Keratinocyte (primary cell): ENCODE measurements around the gene ATP5F1D. TPM values are rescaled to one million over a fixed set of nuclear protein-coding genes. Genes with fewer than 3 reads are reported as not detected.

Experiments used
- DNase-seq: peaks from one replicate; pipeline ENCODE4 v3.0.0-alpha.2; 2011; ENCODE audit warnings: low read depth, missing footprints, low spot score
- FAIRE-seq: peaks from 2 replicates; lab custom pipeline; 2011; peaks lifted over from hg19 to GRCh38; lab: Jason Lieb, UNC
- H2AFZ ChIP-seq: 2 replicates; pipeline ENCODE4 v1.6.0; 2012; ENCODE audit warnings: low read length, control low read depth, inconsistent platforms; ENCODE audit not compliant: control insufficient read depth
- H3K27ac ChIP-seq: 2 replicates; pipeline ENCODE4 v1.5.1; 2011; ENCODE audit warnings: low read length; ENCODE audit not compliant: control insufficient read depth, insufficient read depth
- H3K27me3 ChIP-seq: 3 replicates; pipeline ENCODE4 v1.6.0; 2011; ENCODE audit warnings: low read length; ENCODE audit not compliant: control insufficient read depth, insufficient read depth; ENCODE audit errors: extremely low read depth
- H3K36me3 ChIP-seq, 2 experiments: 2 replicates in 1 of 2; 3 replicates in 1 of 2; pipeline ENCODE4 v1.5.1; 2011; ENCODE audit warnings: low read length in 2 of 2, mild to moderate bottlenecking in 1 of 2; ENCODE audit not compliant: control insufficient read depth in 2 of 2, insufficient read depth in 2 of 2; ENCODE audit errors: extremely low read depth in 1 of 2
- H3K4me1 ChIP-seq: 3 replicates; pipeline ENCODE4 v1.5.1; 2011; ENCODE audit warnings: low read length; ENCODE audit not compliant: control insufficient read depth, insufficient read depth; ENCODE audit errors: extremely low read depth
- H3K4me2 ChIP-seq: 3 replicates; pipeline ENCODE4 v1.6.0; 2011; ENCODE audit warnings: low read depth, low read length; ENCODE audit not compliant: control insufficient read depth, insufficient read depth; ENCODE audit errors: extremely low read depth
- H3K4me3 ChIP-seq, 3 experiments: fragments of 200-600 bp in 1 of 3; sonication (generic) in 1 of 3; 2 replicates in 2 of 3; 3 replicates in 1 of 3; pipeline ENCODE4 v1.5.1; 2011 to 2016; ENCODE audit warnings: low read length in 3 of 3, mild to moderate bottlenecking in 3 of 3, control low read depth in 2 of 3, inconsistent platforms in 1 of 3, low read depth in 1 of 3, mixed read lengths in 1 of 3, mixed run types in 1 of 3, moderate library complexity in 1 of 3; ENCODE audit not compliant: control insufficient read depth in 2 of 3, insufficient read depth in 2 of 3; ENCODE audit errors: extremely low read depth in 1 of 3
- H3K79me2 ChIP-seq: 2 replicates; pipeline ENCODE4 v1.6.0; 2012; ENCODE audit warnings: low read length; ENCODE audit not compliant: control insufficient read depth, insufficient read depth
- H3K9ac ChIP-seq: 3 replicates; pipeline ENCODE4 v1.6.0; 2011; ENCODE audit warnings: low read length; ENCODE audit not compliant: control insufficient read depth, insufficient read depth; ENCODE audit errors: extremely low read depth
- H3K9me1 ChIP-seq: 3 replicates; pipeline ENCODE4 v1.6.0; 2011; ENCODE audit warnings: low read length; ENCODE audit not compliant: control insufficient read depth, insufficient read depth; ENCODE audit errors: extremely low read depth
- H3K9me3 ChIP-seq: 2 replicates; pipeline ENCODE4 v1.5.1; 2012; ENCODE audit warnings: low read depth, low read length; ENCODE audit not compliant: control insufficient read depth
- H4K20me1 ChIP-seq: 3 replicates; pipeline ENCODE4 v1.6.0; 2011; ENCODE audit warnings: low read length; ENCODE audit not compliant: control insufficient read depth, insufficient read depth; ENCODE audit errors: extremely low read depth
- EZH2 ChIP-seq: IDR thresholded peaks from one replicate; pipeline ENCODE4 v1.6.1; 2012; ENCODE audit warnings: inconsistent platforms, mild to moderate bottlenecking, low read length, moderate library complexity
- dilution Hi-C: fragments of 300-500 bp; cut with MboI; formaldehyde crosslinking; loops from one replicate; pipeline ENCODE4 v1.7.0; 2020; ENCODE audit warnings: low sequenced_read_pairs; ENCODE audit not compliant: extremely low pct_ligation_motif_present
- polyA plus RNA-seq, 5 experiments: library from polyadenylated mRNA; depleted of rRNA in 3 of 5; stranded (reverse) in 3 of 5; stranded (forward) in 1 of 5; unstranded in 1 of 5; fragments of >200 nt; gene quantifications; 1 replicate in 1 of 5; 2 replicates in 3 of 5; 3 replicates in 1 of 5; pipeline versions ENCODE4 v1.2.1 to v1.2.3, GENCODE V29; 2011 to 2012; ENCODE audit warnings: missing spikeins in 2 of 5, low read depth in 1 of 5, low replicate concordance in 1 of 5
- TF ChIP-seq, protein P1 (sequence below), 3 experiments: IDR thresholded peaks in 1 of 3; conservative IDR thresholded peaks in 1 of 3; optimal IDR thresholded peaks in 1 of 3; 2 replicates in 2 of 3; 3 replicates in 1 of 3; pipeline versions ENCODE3 to v1.5.1; 2011; ENCODE audit warnings: low read length in 3 of 3, mild to moderate bottlenecking in 3 of 3, moderate library complexity in 2 of 3, control low read depth in 1 of 3, inconsistent platforms in 1 of 3; ENCODE audit not compliant: insufficient read depth in 2 of 3; ENCODE audit errors: extremely low read depth in 1 of 3

ATP5F1D gene
- polyA plus RNA-seq, 1 donor (not counting 4 experiments of a cell fraction or from before 2014, with no cell fraction given): 51.3 TPM

DNA sequence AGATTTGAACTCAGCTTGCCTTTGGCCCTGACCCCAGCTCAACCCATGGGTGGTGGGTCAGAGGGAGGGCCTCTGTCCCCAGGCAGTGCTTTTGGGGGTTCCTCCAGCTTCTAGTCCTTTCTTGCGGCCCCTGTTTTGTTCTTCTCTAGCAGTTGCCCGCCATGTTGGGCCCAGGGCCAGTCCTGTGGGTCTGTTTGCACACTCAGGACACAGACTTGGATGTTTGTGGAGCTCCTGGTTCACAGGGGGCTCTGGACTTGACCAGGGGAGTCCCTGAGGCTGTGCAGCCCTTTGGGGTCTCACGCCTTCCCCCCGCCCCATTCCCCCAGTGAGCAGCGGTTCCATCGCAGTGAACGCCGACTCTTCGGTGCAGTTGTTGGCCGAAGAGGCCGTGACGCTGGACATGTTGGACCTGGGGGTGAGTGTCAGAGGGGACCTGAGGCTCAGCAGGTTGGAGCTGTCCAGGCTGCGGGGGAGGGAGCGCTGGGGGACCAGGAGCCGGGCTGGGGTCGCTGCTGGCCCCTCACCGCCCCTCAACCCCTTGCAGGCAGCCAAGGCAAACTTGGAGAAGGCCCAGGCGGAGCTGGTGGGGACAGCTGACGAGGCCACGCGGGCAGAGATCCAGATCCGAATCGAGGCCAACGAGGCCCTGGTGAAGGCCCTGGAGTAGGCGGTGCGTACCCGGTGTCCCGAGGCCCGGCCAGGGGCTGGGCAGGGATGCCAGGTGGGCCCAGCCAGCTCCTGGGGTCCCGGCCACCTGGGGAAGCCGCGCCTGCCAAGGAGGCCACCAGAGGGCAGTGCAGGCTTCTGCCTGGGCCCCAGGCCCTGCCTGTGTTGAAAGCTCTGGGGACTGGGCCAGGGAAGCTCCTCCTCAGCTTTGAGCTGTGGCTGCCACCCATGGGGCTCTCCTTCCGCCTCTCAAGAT, 2.5 kb downstream of the ATP5F1D start:
- Histone ChIP-seq H3K4me1 (peaks cover 32% of the 10 kb centered on the region), H4K20me1 (no peaks in the 10 kb centered on the region), H3K27me3 (no peaks in the 10 kb centered on the region), H3K9ac (peak overlapping the region; percentile 47), H3K79me2 (peaks cover 23% of the 10 kb centered on the region), H3K9me1 (no peaks in the 10 kb centered on the region), H3K9me3 (no peaks in the 10 kb centered on the region), H3K36me3 (peaks cover 0 to 1% of the 10 kb centered on the region in 2 experiments), H3K27ac (no peak overlapping the region), H3K4me3 (peak overlapping the region; percentile 7 to 54 (median 34)), H3K4me2 (peak overlapping the region; percentile 51), H2AFZ (no peak overlapping the region)
- dilution Hi-C loops: no loop called here
- TF ChIP-seq, protein P1, sequence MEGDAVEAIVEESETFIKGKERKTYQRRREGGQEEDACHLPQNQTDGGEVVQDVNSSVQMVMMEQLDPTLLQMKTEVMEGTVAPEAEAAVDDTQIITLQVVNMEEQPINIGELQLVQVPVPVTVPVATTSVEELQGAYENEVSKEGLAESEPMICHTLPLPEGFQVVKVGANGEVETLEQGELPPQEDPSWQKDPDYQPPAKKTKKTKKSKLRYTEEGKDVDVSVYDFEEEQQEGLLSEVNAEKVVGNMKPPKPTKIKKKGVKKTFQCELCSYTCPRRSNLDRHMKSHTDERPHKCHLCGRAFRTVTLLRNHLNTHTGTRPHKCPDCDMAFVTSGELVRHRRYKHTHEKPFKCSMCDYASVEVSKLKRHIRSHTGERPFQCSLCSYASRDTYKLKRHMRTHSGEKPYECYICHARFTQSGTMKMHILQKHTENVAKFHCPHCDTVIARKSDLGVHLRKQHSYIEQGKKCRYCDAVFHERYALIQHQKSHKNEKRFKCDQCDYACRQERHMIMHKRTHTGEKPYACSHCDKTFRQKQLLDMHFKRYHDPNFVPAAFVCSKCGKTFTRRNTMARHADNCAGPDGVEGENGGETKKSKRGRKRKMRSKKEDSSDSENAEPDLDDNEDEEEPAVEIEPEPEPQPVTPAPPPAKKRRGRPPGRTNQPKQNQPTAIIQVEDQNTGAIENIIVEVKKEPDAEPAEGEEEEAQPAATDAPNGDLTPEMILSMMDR (optimal IDR thresholded peaks at IDR 0.05 in 1 of 3, IDR thresholded peaks at IDR 0.05 in 1 of 3, conservative IDR thresholded peaks at IDR 0.05 in 1 of 3; ENCODE audit: extremely low read depth in 1 of 3, insufficient read depth in 2 of 3, low read length in 3 of 3): peak; percentile 81 to 98 (median 85)
- no peak for TF ChIP-seq EZH2
- no peak for FAIRE-seq
- DNase-seq: no peak

DNA sequence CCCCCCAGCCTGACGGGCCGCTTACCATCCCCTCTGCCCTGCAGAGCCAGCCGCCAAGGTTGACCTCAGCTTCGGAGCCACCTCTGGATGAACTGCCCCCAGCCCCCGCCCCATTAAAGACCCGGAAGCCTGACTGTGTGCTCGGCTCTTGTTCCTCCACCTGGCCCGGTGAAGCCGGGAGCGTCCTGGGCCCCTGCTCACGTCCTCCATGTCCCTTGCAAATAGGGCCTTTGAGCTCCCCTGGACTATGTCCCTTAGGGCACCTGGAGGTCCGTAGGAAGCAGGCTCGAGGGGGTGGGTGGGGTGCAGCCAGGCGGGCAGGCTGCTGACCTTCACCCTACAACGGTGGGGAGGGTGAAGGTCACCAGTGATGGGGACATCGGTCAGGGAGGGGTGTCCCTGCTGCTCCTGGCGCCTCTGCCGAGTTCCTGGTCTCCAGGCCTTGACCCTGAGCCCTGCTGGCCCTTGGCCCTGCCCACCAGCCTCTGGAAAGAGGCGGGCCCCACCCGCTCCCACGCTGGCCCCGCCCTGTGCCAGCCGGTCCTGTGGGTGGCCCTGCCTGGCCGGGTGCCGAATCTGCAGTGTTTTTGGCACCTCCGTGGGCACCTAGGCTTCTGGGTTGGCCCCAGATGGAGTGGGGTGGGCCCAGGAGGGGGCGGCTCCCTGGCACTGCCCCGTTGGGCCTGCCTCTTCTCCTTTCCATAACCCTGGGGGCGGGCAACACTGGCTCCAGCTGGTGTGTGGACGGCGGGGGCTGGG, 3.3 kb downstream of the ATP5F1D start:
- peaks cover 29% of the 10 kb centered on the region for H3K4me1 ChIP-seq
- no peaks in the 10 kb centered on the region for H4K20me1 ChIP-seq
- no peak for TF ChIP-seq EZH2
- TF ChIP-seq, protein P1 (optimal IDR thresholded peaks at IDR 0.05 in 1 of 3, IDR thresholded peaks at IDR 0.05 in 1 of 3, conservative IDR thresholded peaks at IDR 0.05 in 1 of 3; ENCODE audit: extremely low read depth in 1 of 3, insufficient read depth in 2 of 3, low read length in 3 of 3): no peak
- no peak overlapping the region for H2AFZ ChIP-seq
- peak overlapping the region; percentile 51 for H3K4me2 ChIP-seq
- H3K9me1 ChIP-seq: no peaks in the 10 kb centered on the region
- H3K4me3 ChIP-seq: peak overlapping the region; percentile 7 to 54 (median 34)
- no peak overlapping the region for H3K27ac ChIP-seq
- H3K9ac ChIP-seq: peak overlapping the region; percentile 47
- dilution Hi-C loops: no loop called here
- H3K36me3 ChIP-seq: peaks cover 0 to 1% of the 10 kb centered on the region in 2 experiments
- H3K79me2 ChIP-seq: peaks cover 25% of the 10 kb centered on the region
- no peak for DNase-seq
- H3K27me3 ChIP-seq: no peaks in the 10 kb centered on the region
- FAIRE-seq: no peak
- H3K9me3 ChIP-seq: no peaks in the 10 kb centered on the region
